ENCODE results near the gene KCTD11. TPM values are rescaled to one million over a fixed set of nuclear protein-coding genes. Genes with fewer than 3 reads are reported as not detected.
A peak's percentile ranks its signal among the peaks of the same experiment; 100 is the strongest.

The KCTD11 gene
- total and polyA plus RNA-seq, 2 of the 13 experiments (the other 11 are each of a cell fraction or from before 2014, with no cell fraction given) = 1.6 to 2.6 TPM

DNA sequence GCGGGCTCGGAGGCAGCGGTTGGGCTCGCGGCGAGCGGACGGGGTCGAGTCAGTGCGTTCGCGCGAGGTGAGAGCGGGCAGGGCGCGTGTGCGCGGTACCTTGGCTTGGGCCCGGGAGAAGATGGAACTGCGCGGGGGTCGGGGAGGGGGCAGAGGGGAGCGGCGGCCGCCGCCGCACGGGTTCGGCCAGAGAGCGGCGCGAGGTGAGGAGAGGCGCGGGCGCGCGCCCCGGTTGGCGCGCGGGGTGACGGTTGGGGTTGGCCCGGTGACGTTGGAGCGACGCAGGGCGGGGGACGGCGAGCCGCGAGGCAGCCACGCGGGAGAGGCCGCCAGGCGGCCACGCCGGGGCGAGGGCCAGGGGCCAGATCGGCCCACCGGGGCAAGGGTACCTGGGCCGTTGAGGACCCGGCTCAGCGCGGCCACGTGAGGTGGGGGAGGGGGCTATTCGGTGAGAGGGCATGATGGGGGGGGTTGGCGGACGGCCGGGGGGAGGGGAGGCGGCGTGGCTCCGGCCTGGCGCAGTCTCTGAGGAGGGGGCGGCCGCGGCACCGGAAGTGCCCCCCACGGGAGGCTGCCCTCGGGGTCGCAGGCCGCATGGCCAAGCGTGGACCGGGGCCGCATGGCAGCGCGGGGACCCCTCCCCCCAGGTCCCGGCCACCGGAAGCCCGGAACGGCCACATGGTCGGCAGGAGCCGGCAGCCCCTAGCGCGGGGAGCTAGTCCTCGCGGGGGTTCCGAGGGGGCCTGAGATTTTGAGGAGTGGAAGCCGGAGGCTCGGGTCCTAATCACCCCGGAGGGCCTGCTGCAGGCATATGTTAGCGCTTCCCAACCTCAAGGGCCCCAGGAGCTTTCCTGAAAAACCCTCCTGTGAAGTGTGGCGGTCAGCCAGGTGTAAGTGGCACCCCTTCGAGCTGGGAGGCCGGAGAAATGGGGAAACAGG is 44.0 kb upstream of the KCTD11 start (continued):
- 0 out of 2 replicates have a peak, but pooled peaks have one; percentile 8 for TF ChIP-seq SPEN (CRISPR knock-in tag; IDR thresholded peaks at IDR 0.05; ENCODE audit: low read depth)
- 0 out of 2 replicates have a peak, but pooled peaks have one; percentile 18 for TF ChIP-seq NR2F2 (IDR thresholded peaks at IDR 0.05; ENCODE audit: borderline replicate concordance, low read depth)
- TF ChIP-seq ZNF382 (CRISPR knock-in tag; IDR thresholded peaks at IDR 0.05; ENCODE audit: borderline replicate concordance) = no peak
- TF ChIP-seq SRY (CRISPR knock-in tag; IDR thresholded peaks at IDR 0.05) = peak; percentile 51; the same call in 1 of the 2 replicates
- TF ChIP-seq NPAS2 (CRISPR knock-in tag; IDR thresholded peaks at IDR 0.05; ENCODE audit: borderline replicate concordance) = no peak
- TF ChIP-seq, protein P1, sequence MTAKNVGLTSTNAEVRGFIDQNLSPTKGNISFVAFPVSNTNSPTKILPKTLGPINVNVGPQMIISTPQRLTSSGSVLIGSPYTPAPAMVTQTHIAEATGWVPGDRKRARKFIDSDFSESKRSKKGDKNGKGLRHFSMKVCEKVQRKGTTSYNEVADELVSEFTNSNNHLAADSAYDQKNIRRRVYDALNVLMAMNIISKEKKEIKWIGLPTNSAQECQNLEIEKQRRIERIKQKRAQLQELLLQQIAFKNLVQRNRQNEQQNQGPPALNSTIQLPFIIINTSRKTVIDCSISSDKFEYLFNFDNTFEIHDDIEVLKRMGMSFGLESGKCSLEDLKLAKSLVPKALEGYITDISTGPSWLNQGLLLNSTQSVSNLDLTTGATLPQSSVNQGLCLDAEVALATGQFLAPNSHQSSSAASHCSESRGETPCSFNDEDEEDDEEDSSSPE (CRISPR knock-in tag; IDR thresholded peaks at IDR 0.05) = no peak
- TF ChIP-seq MAZ (IDR thresholded peaks at IDR 0.05; ENCODE audit: borderline replicate concordance, low read depth, low read length) = no peak
- 0 out of 2 replicates have a peak, but pooled peaks have one; percentile 45 for TF ChIP-seq MAZ (CRISPR knock-in tag; IDR thresholded peaks at IDR 0.05; ENCODE audit: low read depth)
- TF ChIP-seq, protein P2, sequence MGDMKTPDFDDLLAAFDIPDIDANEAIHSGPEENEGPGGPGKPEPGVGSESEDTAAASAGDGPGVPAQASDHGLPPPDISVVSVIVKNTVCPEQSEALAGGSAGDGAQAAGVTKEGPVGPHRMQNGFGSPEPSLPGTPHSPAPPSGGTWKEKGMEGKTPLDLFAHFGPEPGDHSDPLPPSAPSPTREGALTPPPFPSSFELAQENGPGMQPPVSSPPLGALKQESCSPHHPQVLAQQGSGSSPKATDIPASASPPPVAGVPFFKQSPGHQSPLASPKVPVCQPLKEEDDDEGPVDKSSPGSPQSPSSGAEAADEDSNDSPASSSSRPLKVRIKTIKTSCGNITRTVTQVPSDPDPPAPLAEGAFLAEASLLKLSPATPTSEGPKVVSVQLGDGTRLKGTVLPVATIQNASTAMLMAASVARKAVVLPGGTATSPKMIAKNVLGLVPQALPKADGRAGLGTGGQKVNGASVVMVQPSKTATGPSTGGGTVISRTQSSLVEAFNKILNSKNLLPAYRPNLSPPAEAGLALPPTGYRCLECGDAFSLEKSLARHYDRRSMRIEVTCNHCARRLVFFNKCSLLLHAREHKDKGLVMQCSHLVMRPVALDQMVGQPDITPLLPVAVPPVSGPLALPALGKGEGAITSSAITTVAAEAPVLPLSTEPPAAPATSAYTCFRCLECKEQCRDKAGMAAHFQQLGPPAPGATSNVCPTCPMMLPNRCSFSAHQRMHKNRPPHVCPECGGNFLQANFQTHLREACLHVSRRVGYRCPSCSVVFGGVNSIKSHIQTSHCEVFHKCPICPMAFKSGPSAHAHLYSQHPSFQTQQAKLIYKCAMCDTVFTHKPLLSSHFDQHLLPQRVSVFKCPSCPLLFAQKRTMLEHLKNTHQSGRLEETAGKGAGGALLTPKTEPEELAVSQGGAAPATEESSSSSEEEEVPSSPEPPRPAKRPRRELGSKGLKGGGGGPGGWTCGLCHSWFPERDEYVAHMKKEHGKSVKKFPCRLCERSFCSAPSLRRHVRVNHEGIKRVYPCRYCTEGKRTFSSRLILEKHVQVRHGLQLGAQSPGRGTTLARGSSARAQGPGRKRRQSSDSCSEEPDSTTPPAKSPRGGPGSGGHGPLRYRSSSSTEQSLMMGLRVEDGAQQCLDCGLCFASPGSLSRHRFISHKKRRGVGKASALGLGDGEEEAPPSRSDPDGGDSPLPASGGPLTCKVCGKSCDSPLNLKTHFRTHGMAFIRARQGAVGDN (CRISPR knock-in tag; IDR thresholded peaks at IDR 0.05) = peak; percentile 78
- TF ChIP-seq ATF7-NPFF (CRISPR knock-in tag; IDR thresholded peaks at IDR 0.05; ENCODE audit: low read depth) = peak; percentile 59; the same call in 1 of the 2 replicates
- peak; percentile 44; the same call in 1 of the 2 replicates for TF ChIP-seq CHCHD3 (CRISPR knock-in tag; IDR thresholded peaks at IDR 0.05)
- TF ChIP-seq ZNF891 (CRISPR knock-in tag; IDR thresholded peaks at IDR 0.05) = peak; percentile 11; the same call in 1 of the 2 replicates
- TF ChIP-seq BRD4 (CRISPR knock-in tag; IDR thresholded peaks at IDR 0.05) = 0 out of 2 replicates have a peak, but pooled peaks have one; percentile 41
- no peak for TF ChIP-seq ZNF44 (CRISPR knock-in tag; IDR thresholded peaks at IDR 0.05)
- 0 out of 2 replicates have a peak, but pooled peaks have one; percentile 10 for TF ChIP-seq ZFP36L1 (CRISPR knock-in tag; IDR thresholded peaks at IDR 0.05)
- 0 out of 2 replicates have a peak, but pooled peaks have one; percentile 35 for TF ChIP-seq ZNF773 (CRISPR knock-in tag; IDR thresholded peaks at IDR 0.05; ENCODE audit: borderline replicate concordance)
- 0 out of 2 replicates have a peak, but pooled peaks have one; percentile 55 for TF ChIP-seq ZBTB46 (CRISPR knock-in tag; IDR thresholded peaks at IDR 0.05; ENCODE audit: borderline replicate concordance)
- TF ChIP-seq ZNF782 (CRISPR knock-in tag; IDR thresholded peaks at IDR 0.05; ENCODE audit: borderline replicate concordance) = peak; percentile 16; the same call in 1 of the 2 replicates
- no peak for TF ChIP-seq SIX4 (CRISPR knock-in tag; IDR thresholded peaks at IDR 0.05)
- TF ChIP-seq TGIF2 (CRISPR knock-in tag; IDR thresholded peaks at IDR 0.05) = peak; percentile 78
